Measurements from ENCODE around the gene GATAD2B.
A peak's percentile ranks its signal among the peaks of the same experiment; 100 is the strongest.

Gene GATAD2B

DNA sequence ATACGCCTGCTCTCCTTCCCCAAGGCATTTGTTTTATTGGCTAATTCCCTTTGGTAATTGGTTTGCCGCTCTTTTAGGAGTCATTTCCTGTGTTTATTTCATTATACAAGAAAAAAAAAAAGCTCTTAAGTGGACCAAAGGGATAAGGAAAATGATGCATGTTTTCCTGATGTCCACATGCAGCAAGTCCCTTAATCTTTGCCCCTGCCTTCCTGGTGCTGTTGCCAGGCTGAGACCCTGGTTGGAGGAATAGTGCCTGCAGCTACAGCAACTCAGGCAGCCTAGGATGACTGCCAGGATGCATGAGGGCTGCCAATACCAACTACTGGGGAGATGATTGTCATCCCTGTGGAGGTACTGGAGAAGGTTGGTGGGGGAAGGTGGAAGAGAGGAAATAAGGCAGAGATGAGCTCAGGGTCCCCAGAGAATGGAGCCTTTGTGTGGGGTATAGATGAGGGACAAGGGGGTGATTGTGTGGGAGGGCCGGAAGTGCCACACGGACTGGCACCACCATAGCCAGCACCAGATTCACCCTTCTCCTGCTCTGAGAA lies 6.1 kb upstream of the GATAD2B start:
- ChIA-PET POLR2A (ENCODE audit: low non-redundant PET) (interaction anchor here (0.6 kb wide), 3 partner anchors 15 to 453 kb away, joined by 3 to 7 read pairs (median 3); no protein-coding TSS in a partner anchor), CTCF (no interaction called here)
- DNase-seq (ENCODE audit: low spot score): no peak
- TF ChIP-seq, protein P1, sequence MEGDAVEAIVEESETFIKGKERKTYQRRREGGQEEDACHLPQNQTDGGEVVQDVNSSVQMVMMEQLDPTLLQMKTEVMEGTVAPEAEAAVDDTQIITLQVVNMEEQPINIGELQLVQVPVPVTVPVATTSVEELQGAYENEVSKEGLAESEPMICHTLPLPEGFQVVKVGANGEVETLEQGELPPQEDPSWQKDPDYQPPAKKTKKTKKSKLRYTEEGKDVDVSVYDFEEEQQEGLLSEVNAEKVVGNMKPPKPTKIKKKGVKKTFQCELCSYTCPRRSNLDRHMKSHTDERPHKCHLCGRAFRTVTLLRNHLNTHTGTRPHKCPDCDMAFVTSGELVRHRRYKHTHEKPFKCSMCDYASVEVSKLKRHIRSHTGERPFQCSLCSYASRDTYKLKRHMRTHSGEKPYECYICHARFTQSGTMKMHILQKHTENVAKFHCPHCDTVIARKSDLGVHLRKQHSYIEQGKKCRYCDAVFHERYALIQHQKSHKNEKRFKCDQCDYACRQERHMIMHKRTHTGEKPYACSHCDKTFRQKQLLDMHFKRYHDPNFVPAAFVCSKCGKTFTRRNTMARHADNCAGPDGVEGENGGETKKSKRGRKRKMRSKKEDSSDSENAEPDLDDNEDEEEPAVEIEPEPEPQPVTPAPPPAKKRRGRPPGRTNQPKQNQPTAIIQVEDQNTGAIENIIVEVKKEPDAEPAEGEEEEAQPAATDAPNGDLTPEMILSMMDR (conservative IDR thresholded peaks at IDR 0.05; ENCODE audit: low read depth): no peak
- H3K27ac ChIP-seq: peak overlapping the region; percentile 13

DNA sequence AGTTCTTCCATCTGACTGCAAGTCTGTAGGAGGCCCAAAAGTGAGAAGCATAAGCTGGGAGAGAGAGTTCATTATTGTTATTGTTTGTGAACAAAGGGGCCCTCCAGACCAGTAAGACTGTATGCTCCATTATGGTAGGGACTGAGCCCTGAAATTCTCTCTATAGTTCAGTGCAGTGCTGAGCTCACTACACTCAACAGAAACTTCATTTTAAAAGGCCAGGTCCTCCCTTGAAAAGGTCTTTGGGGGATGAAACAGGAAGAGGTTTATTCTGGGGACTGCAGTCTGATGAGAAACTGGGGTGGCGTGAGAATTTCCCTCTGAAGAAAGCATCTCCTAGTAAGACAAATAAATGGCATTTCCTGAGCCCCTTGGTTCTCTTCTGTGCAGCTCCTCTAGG lies 5.5 kb upstream of the GATAD2B start:
- ChIA-PET CTCF (no interaction called here), POLR2A (ENCODE audit: low non-redundant PET) (interaction anchor here (0.5 to 0.6 kb wide), 2 partner anchors 16 to 105 kb away, joined by 3 to 7 read pairs; no protein-coding TSS in a partner anchor)
- H3K27ac ChIP-seq: no peak overlapping the region

DNA sequence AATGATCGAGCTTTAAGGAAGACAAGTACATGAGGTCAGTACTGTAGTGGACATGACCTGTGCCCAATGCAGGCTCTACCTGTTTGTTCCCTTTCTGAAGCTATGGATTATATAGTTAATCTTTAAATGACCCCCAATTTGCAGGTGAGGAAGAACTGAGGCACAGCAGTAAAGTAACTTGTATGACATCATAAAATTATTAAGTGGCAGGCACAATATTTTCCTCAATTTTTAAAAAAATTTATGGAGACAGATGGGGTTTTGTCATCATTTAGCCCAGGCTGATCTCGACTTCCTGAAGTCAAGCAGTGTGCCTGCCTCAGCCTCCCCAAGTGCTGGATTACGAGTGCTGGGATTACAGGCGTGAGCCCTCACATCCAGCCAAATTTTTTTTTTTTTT lies 3.6 kb upstream of the GATAD2B start:
- TF ChIP-seq, protein P1 (conservative IDR thresholded peaks at IDR 0.05; ENCODE audit: low read depth): no peak
- ChIA-PET POLR2A (ENCODE audit: low non-redundant PET) (no interaction called here), CTCF (no interaction called here)
- no peak for DNase-seq (ENCODE audit: low spot score)
- no peak overlapping the region for H3K27ac ChIP-seq

More for the DNA sequence above, 5.5 kb upstream of the GATAD2B start:
- TF ChIP-seq, protein P1 (conservative IDR thresholded peaks at IDR 0.05; ENCODE audit: low read depth): no peak
- DNase-seq (ENCODE audit: low spot score): no peak

DNA sequence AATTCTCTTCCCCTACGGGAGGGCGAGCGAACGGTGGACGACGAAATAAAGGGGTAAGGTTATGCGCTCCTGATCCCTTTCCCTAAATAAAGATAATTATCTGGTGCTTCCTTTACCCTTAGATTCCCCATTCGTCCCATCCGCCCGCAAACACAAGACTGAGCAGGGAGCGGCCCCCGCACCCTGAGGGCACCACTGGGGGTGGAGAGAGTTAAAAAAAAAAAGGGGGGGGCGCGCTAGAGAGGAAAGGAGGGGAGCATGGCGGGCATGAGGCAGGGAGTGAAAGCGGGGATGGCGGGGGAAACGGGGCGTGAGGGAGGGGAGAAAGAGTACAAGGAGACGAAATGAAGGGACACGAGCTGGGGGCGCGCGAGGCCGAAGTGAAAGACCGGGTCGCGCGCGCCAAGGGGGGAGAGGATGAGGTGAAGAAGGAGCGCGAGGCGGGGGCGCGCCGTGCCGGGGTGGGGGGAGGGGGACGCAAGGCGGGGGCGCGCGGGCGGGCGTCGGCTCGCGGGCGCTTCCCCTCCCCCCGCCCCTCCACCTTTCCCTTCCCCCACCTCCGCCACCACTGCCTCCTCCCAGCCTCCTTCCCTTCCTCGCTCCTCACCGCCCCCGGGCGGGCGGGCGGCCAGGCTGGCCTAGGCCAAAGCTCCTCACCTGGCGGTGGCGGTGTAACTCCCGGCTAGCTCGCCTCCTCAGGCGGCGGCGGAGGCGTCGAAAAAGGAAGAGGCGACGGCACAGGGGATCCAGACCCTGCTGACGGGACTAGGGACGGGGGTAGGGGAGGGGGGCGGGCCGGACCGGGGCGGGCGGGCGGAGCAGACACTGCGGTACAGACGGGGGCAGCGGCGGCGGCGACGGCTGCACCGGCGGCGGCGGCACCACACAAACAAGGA lies 448 bp downstream of the GATAD2B start:
- DNase-seq (ENCODE audit: low spot score): peak; percentile 74

DNA sequence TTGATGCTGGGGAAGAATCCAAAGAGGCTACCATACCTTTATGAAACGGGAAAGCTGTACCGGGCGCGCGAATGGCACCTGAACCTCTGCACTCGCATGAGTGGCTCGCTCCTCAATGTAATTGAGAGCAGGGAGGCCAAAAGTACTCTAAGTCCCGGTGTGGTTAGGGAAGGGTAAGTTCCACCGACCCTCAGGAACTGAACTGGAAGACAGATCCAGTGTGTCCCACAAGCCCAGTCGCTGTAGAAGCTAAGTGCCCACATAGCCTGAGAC lies 1.0 kb downstream of the GATAD2B start:
- POLR2A ChIA-PET (ENCODE audit: low non-redundant PET): interaction anchor here (0.6 to 1.4 kb wide), 2 partner anchors 18 to 115 kb away, joined by 4 to 5 read pairs; no protein-coding TSS in a partner anchor
- CTCF ChIA-PET: interaction anchor here (0.6 to 1.3 kb wide), 2 partner anchors 19 to 25 kb away, joined by 3 to 5 read pairs; partner anchors contain the start of gene DENND4B
- peak overlapping the region; percentile 92 for H3K27ac ChIP-seq
- DNase-seq (ENCODE audit: low spot score): peak; percentile 20
- TF ChIP-seq, protein P1 (conservative IDR thresholded peaks at IDR 0.05; ENCODE audit: low read depth): no peak

More for the DNA sequence above, 448 bp downstream of the GATAD2B start:
- POLR2A ChIA-PET (ENCODE audit: low non-redundant PET): interaction anchor here (0.5 to 1.4 kb wide), 4 partner anchors 18 to 66 kb away, joined by 3 to 5 read pairs (median 4); partner anchors contain the start of gene JTB
- CTCF ChIA-PET: interaction anchor here (0.5 to 2.1 kb wide), 6 partner anchors 9 to 363 kb away, joined by 3 to 7 read pairs (median 4); partner anchors contain the start of gene DENND4B
- TF ChIP-seq, protein P1 (conservative IDR thresholded peaks at IDR 0.05; ENCODE audit: low read depth): no peak
- peak overlapping the region; percentile 92 for H3K27ac ChIP-seq

DNA sequence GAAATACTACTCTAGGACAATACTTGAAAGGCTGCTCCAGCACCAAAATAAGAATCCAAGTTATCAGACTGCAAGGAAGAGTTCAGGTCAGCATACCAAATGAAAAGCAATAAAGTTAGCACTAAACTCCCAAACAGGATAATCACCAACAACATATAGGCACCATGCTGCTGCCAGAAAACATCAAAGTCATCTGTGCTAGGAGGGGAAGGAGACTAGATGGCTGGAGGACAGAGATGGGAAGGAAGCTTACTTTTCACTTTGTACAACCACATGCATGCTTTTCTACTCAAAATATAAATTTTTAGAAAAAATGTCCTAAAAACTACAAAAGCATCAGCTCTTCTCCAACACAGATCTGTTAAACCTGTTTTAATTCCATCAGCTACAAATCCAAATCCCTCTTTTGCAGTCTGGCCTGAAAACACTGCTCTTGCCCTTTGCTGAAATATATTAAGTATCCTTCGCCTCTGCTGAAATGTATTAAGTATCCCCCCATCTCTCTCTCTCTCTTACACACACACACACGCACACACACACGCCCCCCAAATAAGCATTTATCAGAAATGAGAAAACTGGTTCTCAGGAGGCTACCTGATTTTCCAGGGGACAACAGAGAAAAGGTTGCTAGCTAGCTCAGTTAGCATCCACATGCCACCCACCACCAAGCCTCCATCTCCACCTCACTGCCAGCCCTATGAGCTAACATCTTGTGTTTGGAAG lies 1.5 kb downstream of the GATAD2B start:
- peak overlapping the region; percentile 92 for H3K27ac ChIP-seq
- no peak for DNase-seq (ENCODE audit: low spot score)
- POLR2A ChIA-PET (ENCODE audit: low non-redundant PET): interaction anchor here (0.6 to 1.4 kb wide), 2 partner anchors 19 to 115 kb away, joined by 4 to 5 read pairs; no protein-coding TSS in a partner anchor
- TF ChIP-seq, protein P1 (conservative IDR thresholded peaks at IDR 0.05; ENCODE audit: low read depth): no peak
- CTCF ChIA-PET: interaction anchor here (0.6 to 1.3 kb wide), 2 partner anchors 18 to 26 kb away, joined by 3 to 5 read pairs; partner anchors contain the start of gene DENND4B

Measured in RWPE1 (cell line).